ENCODE data around the gene ACACA. TPM values are rescaled to one million over a fixed set of nuclear protein-coding genes. Genes with fewer than 3 reads are reported as not detected.
A peak's percentile ranks its signal among the peaks of the same experiment; 100 is the strongest.

ACACA gene
- total and polyA plus RNA-seq, 2 experiments from 2014 or later: 59.6 to 164 TPM

- H3K27me3 ChIP-seq (ENCODE audit: insufficient read depth): no peaks in the 10 kb centered on the region
- H3K79me2 ChIP-seq (replicated peaks; ENCODE audit: insufficient read depth): peaks cover 87% of the 10 kb centered on the region
- H3F3A ChIP-seq (replicated peaks; ENCODE audit: low read depth): no peaks in the 10 kb centered on the region
- Mint-ChIP-seq H3K36me3 (ENCODE audit: low read depth) (peaks cover 12% of the 10 kb centered on the region), H3K27me3 (ENCODE audit: insufficient read depth, low read depth, poor library complexity) (peaks cover 5% of the 10 kb centered on the region), H3K9me3 (no peaks in the 10 kb centered on the region), H3K4me1 (peaks cover 31% of the 10 kb centered on the region), H3K4me3 (no peak overlapping the region), H3K27ac (peak overlapping the region; percentile 95)
- H3K27ac ChIP-seq (ENCODE audit: low read depth): peak overlapping the region; percentile 68; the same call in 1 of the 2 replicates
- H3K4me2 ChIP-seq: 0 out of 2 replicates have a peak overlapping the region, but pooled peaks have one; percentile 3
- 0 out of 2 replicates have a peak, but pooled peaks cover 8% of the 10 kb centered on the region for H3K36me3 ChIP-seq (ENCODE audit: insufficient read depth)
- H4K20me1 ChIP-seq (replicated peaks; ENCODE audit: insufficient read depth): peaks cover 10% of the 10 kb centered on the region
- no peak overlapping the region for H2AFZ ChIP-seq
- H3K4me1 ChIP-seq (ENCODE audit: insufficient read depth): peaks cover 34% of the 10 kb centered on the region
- no peak overlapping the region for H3K4me3 ChIP-seq
- ATAC-seq (no peak), DNase-seq (ENCODE audit: low spot score) (no peak)
- TF ChIP-seq POLR2AphosphoS5 (IDR thresholded peaks at IDR 0.05; ENCODE audit: low read depth) (no peak), ETS1 (IDR thresholded peaks at IDR 0.05) (no peak), ZNF331 (CRISPR knock-in tag; IDR thresholded peaks at IDR 0.05; ENCODE audit: low read depth) (no peak), STAT1 (IDR thresholded peaks at IDR 0.05; ENCODE audit: unreplicated experiment) (no peak)
- H3K9me2 ChIP-seq (ENCODE audit: insufficient read depth): no peaks in the 10 kb centered on the region
These were observed 106.0 kb downstream of the ACACA start for GRCh38 chr17:37300683-37301082.

- no peaks in the 10 kb centered on the region for H3F3A ChIP-seq (replicated peaks; ENCODE audit: low read depth)
- peak; percentile 34 for DNase-seq (ENCODE audit: low spot score)
- no peak overlapping the region for H3K4me3 ChIP-seq
- ATAC-seq: peak; percentile 18; the same call in 2 of the 3 replicates
- peaks cover 8% of the 10 kb centered on the region; the same call in 1 of the 2 replicates for H4K20me1 ChIP-seq (replicated peaks; ENCODE audit: insufficient read depth)
- Mint-ChIP-seq H3K27me3 (ENCODE audit: insufficient read depth, low read depth, poor library complexity) (peaks cover 8% of the 10 kb centered on the region), H3K9me3 (no peaks in the 10 kb centered on the region), H3K4me3 (0 out of 3 replicates have a peak overlapping the region, but pooled peaks have one; percentile 9), H3K36me3 (ENCODE audit: low read depth) (peaks cover 6% of the 10 kb centered on the region), H3K27ac (peak overlapping the region; percentile 76), H3K4me1 (peaks cover 41% of the 10 kb centered on the region)
- no peaks in the 10 kb centered on the region for H3K27me3 ChIP-seq (ENCODE audit: insufficient read depth)
- 0 out of 2 replicates have a peak, but pooled peaks cover 8% of the 10 kb centered on the region for H3K36me3 ChIP-seq (ENCODE audit: insufficient read depth)
- peak overlapping the region; percentile 44 for H3K4me2 ChIP-seq
- H2AFZ ChIP-seq: no peak overlapping the region
- no peak for TF ChIP-seq CREB1 (CRISPR knock-in tag; IDR thresholded peaks at IDR 0.05; ENCODE audit: low read depth)
- TF ChIP-seq EZH2 (IDR thresholded peaks at IDR 0.05; ENCODE audit: low read depth, unreplicated experiment): no peak
- no peak for TF ChIP-seq ZNF114 (CRISPR knock-in tag; IDR thresholded peaks at IDR 0.05)
- TF ChIP-seq ZNF331 (CRISPR knock-in tag; IDR thresholded peaks at IDR 0.05; ENCODE audit: low read depth): no peak
- peak overlapping the region; percentile 78 for H3K27ac ChIP-seq (ENCODE audit: low read depth)
- H3K79me2 ChIP-seq (replicated peaks; ENCODE audit: insufficient read depth): peaks cover 93% of the 10 kb centered on the region
- no peaks in the 10 kb centered on the region for H3K9me2 ChIP-seq (ENCODE audit: insufficient read depth)
- H3K4me1 ChIP-seq (ENCODE audit: insufficient read depth): peaks cover 44% of the 10 kb centered on the region
These were observed 107.2 kb downstream of the ACACA start for GRCh38 chr17:37299257-37299980.

- Histone ChIP-seq H4K20me1 (replicated peaks; ENCODE audit: insufficient read depth) (peaks cover 8% of the 10 kb centered on the region), H3K4me1 (ENCODE audit: insufficient read depth) (peaks cover 32% of the 10 kb centered on the region), H3K79me2 (replicated peaks; ENCODE audit: insufficient read depth) (peaks cover 96% of the 10 kb centered on the region), H3K27ac (ENCODE audit: low read depth) (no peak overlapping the region), H3K4me2 (no peak overlapping the region), H3F3A (replicated peaks; ENCODE audit: low read depth) (no peaks in the 10 kb centered on the region), H3K27me3 (ENCODE audit: insufficient read depth) (no peaks in the 10 kb centered on the region), H2AFZ (no peak overlapping the region), H3K4me3 (no peak overlapping the region), H3K9me2 (ENCODE audit: insufficient read depth) (no peaks in the 10 kb centered on the region), H3K36me3 (ENCODE audit: insufficient read depth) (no peaks in the 10 kb centered on the region)
- ATAC-seq (no peak), DNase-seq (ENCODE audit: low spot score) (no peak)
- no peaks in the 10 kb centered on the region for H3K36me3 Mint-ChIP-seq (ENCODE audit: low read depth)
- H3K9me3 Mint-ChIP-seq: no peaks in the 10 kb centered on the region
- peaks cover 45% of the 10 kb centered on the region for H3K4me1 Mint-ChIP-seq
- no peak overlapping the region for H3K27ac Mint-ChIP-seq
- no peak overlapping the region for H3K4me3 Mint-ChIP-seq
- peaks cover 9% of the 10 kb centered on the region for H3K27me3 Mint-ChIP-seq (ENCODE audit: insufficient read depth, low read depth, poor library complexity)
- TF ChIP-seq EZH2 (IDR thresholded peaks at IDR 0.05; ENCODE audit: low read depth, unreplicated experiment) (no peak), ETS1 (IDR thresholded peaks at IDR 0.05) (no peak), NANOG (IDR thresholded peaks at IDR 0.05; ENCODE audit: borderline replicate concordance) (no peak), ZNF114 (CRISPR knock-in tag; IDR thresholded peaks at IDR 0.05) (no peak), CREB1 (CRISPR knock-in tag; IDR thresholded peaks at IDR 0.05; ENCODE audit: low read depth) (no peak), CTCF (conservative IDR thresholded peaks at IDR 0.05; ENCODE audit: low read depth in 2 of 2) (no peak), EZH2phosphoT487 (IDR thresholded peaks at IDR 0.05; ENCODE audit: unreplicated experiment) (no peak), JUNB (IDR thresholded peaks at IDR 0.05; ENCODE audit: unreplicated experiment) (no peak)
These were observed 110.7 kb downstream of the ACACA start for GRCh38 chr17:37295888-37296287.

Measured in GM23338 (cell line).